Stimulated activated CD8-positive, alpha-beta memory T cell treated with anti-CD3 and anti-CD28 coated beads, Interleukin-12 subunit alpha, Interleukin-12 subunit beta, amount 100 ng/mL, for 24 hours (primary cell): Measurements from ENCODE around the gene RTEL1.

Experiments
- DNase-seq: peaks from one replicate; pipeline ENCODE4 v3.0.0-alpha.2; 2020; ENCODE audit errors: extremely low read depth

Gene RTEL1

GRCh38 chr20:63687419-63688178 is 29.5 kb downstream of the RTEL1 start:
- no peak for DNase-seq

- no peak for DNase-seq
Observed at GRCh38 chr20:63688228-63689045, 30.3 kb downstream of the RTEL1 start.

- no peak for DNase-seq
Observed at GRCh38 chr20:63689046-63690002, 31.2 kb downstream of the RTEL1 start.

- no peak for DNase-seq
Observed at GRCh38 chr20:63690003-63690897, 32.1 kb downstream of the RTEL1 start.

GRCh38 chr20:63690898-63691710 is 33.0 kb downstream of the RTEL1 start:
- no peak for DNase-seq

DNA sequence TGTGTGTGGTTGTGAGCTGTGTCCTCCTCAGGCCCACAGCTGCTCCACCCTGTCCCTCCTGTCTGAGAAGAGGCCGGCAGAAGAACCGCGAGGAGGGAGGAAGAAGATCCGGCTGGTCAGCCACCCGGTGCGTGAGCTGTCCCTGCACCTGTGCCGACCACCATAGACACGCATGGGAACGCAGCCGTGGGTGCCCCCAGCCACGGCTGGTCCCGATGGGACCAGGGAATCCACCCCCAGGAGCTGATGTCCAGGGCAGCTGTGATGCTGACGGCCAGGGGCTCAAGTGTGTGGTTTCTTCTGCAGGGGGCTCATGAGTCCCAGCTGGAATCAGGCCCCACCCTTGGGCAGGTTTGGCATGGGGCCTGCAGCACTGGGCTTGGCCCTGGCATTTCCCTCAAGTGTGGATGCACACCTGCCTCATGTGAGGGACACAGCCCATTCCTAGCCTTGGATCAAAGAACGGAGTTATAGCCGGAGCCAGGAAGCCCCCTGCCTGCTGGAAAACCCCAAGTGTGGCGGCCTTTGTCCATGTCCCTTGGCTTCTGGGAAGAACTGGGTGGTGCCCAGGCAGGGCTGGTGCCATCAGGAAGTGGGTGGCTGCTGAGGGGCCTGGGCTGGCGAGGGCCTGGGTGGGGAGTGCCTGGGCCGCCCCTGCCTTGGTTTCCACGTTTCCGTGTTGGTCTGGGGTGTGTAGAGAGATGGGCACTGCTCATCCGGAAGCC is 33.8 kb downstream of the RTEL1 start:
- no peak for DNase-seq

DNA sequence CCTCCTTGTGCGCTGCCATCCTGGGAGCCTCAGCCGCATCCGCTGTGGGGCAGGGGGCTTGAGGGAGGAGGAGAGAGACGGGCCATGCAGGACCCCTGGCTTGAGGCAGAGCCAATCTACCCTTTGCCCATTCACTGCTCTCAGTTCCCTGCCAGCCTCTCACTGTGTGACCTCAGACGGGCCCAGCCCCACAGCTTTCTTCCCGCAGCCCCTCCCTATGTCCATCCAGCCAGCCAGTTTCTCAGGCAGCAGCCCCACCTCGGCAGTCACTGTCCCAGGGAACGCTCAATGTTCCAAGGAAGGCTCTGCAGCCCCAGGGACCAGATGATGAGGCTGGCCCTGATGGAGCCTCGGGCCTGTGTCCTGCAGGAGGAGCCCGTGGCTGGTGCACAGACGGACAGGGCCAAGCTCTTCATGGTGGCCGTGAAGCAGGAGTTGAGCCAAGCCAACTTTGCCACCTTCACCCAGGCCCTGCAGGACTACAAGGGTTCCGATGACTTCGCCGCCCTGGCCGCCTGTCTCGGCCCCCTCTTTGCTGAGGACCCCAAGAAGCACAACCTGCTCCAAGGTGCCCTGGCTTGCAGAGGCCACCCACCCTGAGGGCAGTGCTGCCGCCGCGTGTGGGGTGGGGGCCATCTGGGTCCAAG is 34.4 kb downstream of the RTEL1 start:
- DNase-seq = no peak

DNA sequence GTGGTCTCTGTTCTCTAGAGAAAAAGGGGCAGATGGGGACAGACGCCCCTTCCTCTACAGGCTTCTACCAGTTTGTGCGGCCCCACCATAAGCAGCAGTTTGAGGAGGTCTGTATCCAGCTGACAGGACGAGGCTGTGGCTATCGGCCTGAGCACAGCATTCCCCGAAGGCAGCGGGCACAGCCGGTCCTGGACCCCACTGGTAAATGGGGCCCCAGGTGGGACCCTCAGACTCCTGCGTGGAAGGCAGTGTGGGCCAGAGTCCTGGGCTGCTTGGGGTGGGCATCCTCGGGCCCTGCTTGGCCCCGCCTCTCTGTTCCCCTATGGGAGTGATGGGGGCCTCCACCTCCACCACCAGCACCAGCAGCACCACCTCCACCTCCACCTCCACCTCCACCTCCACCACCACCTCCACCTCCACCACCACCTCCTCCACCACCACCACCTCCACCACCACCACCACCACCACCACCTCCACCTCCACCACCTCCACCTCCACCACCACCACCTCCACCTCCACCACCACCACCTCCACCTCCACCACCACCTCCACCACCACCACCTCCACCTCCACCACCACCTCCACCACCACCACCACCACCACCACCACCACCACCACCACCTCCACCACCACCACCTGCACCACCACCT is 35.1 kb downstream of the RTEL1 start:
- DNase-seq = no peak

- no peak for DNase-seq
Observed at GRCh38 chr20:63693733-63694583, 35.8 kb downstream of the RTEL1 start.

DNA sequence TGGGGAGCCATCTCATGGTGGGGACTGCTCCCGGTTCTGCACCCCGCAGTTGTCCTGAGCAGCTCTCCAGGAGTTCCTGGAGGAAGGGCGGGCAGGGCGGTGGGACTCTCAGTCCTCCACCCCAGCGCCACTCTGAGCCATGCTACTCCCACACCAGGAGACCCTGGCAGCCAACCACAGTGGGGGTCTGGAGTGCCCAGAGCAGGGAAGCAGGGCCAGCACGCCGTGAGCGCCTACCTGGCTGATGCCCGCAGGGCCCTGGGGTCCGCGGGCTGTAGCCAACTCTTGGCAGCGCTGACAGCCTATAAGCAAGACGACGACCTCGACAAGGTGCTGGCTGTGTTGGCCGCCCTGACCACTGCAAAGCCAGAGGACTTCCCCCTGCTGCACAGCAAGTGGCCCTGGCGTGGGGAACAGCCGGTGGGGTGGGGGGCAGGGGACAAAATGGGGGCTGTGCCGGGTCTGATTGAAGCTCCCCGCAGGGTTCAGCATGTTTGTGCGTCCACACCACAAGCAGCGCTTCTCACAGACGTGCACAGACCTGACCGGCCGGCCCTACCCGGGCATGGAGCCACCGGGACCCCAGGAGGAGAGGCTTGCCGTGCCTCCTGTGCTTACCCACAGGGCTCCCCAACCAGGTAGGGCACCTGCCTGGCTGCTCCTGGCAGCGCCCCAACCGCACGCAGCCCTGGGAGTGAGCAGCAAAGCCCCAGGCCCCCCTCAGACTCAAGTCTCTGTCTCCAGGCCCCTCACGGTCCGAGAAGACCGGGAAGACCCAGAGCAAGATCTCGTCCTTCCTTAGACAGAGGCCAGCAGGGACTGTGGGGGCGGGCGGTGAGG is 36.7 kb downstream of the RTEL1 start:
- no peak for DNase-seq

- DNase-seq = no peak
Observed at GRCh38 chr20:63695424-63696305, 37.6 kb downstream of the RTEL1 start.

DNA sequence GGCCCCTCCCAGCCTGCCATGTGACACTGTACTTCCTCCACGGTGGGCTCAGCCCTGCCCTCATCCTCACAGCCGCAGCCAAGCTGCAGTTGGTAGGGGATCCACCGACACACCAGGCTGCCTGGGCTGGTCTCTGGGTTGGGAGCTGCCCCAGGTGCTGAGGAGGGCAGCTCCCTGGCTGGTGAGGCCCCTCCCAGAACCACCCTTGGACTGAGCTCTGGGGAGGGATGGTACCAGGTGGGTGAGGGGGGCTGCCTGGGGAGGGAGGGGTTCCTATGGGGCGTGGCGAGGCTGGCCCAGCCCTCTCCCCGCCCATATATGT is 38.2 kb downstream of the RTEL1 start:
- no peak for DNase-seq

GRCh38 chr20:63696628-63697356 is 38.7 kb downstream of the RTEL1 start, which contains the start of gene TNFRSF6B:
TSS of gene TNFRSF6B (plus strand) at chr20:63696652. CDS start at chr20:63696768, 116 bp downstream.
- no peak for DNase-seq

DNA sequence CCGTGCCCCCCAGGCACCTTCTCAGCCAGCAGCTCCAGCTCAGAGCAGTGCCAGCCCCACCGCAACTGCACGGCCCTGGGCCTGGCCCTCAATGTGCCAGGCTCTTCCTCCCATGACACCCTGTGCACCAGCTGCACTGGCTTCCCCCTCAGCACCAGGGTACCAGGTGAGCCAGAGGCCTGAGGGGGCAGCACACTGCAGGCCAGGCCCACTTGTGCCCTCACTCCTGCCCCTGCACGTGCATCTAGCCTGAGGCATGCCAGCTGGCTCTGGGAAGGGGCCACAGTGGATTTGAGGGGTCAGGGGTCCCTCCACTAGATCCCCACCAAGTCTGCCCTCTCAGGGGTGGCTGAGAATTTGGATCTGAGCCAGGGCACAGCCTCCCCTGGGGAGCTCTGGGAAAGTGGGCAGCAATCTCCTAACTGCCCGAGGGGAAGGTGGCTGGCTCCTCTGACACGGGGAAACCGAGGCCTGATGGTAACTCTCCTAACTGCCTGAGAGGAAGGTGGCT is 39.3 kb downstream of the RTEL1 start:
- no peak for DNase-seq
